Embryonic facial prominence (tissue), 1 donor: Measurements from ENCODE around the gene GOLGA6D.
A peak's percentile ranks its signal among the peaks of the same experiment; 100 is the strongest.
"Not testable (repeated sequence)": the region's sequence is repeated elsewhere in the genome, so short reads cannot be mapped to it uniquely, and the experiment has no call there.

Experiments
- DNase-seq: peaks from one replicate; pipeline ENCODE4 v3.0.0-alpha.2; 2016; ENCODE audit errors: extremely low spot score

GOLGA6D gene

DNA sequence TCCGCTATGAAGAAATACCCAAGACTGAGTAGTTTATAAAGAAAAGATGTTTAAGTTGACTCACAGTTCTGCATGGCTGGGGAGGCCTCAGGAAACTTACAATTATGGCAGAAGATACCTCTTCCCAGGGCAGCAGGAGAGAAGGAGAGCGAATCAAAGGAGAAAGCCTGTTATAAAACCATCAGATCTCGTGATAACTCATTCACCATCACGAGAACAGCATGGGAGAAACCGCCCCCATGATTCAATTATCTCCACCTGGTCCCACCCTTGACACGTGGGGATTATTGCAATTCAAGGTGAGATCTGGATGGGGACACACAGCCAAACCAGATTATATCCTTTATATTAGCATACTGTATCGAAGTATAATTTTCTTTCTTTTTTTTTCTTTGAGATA, 49.5 kb downstream of the GOLGA6D start:
- DNase-seq, result not testable (repeated sequence)

DNA sequence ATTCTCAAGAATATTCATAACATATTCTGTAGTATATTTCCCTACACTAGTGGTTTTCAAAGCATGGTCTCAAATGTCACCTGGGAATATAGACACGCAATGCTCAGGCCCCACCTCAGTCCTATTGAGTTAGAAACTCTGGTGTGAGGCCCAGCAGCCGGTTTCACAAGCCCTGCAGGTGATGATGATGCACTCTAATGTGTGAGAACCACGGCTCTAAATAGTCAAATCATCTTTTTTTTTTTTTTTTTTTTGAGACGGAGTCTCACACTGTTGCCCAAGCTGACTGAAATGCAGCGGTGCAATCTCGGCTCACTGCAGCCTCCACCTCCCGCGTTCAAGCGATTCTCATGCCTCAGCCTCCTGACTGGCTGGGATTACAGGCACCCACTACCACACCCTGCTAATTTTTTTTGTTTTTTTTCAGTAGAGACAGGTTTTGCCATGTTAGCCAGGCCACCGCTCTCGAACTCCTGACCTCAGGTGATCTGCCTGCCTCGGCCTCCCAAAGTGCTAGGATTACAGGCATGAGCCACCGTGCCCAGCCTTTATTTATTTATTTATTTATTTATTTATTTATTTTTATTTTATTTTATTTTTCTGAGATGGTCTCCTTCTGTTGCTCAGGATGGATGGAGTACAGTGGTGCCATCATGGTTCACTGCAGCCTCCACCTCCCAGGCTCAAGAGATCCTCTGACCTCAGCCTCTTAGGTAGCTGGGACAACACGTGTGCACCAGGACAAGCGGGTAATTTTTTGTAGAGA, 51.2 kb downstream of the GOLGA6D start:
- DNase-seq, result not testable (repeated sequence)

GRCh38 chr15:75335313-75335704, 52.7 kb downstream of the GOLGA6D start:
- DNase-seq, result no peak

GRCh38 chr15:75335705-75336355, 53.2 kb downstream of the GOLGA6D start, which contains the start of gene COMMD4:
Gene COMMD4, plus strand, starts transcription at chr15:75336063. Its CDS starts 27 bp downstream, at chr15:75336090.
- DNase-seq, result peak; percentile 83

GRCh38 chr15:75338661-75339240, 56.1 kb downstream of the GOLGA6D start:
- DNase-seq, result no peak

- no peak for DNase-seq
These were observed 57.1 kb downstream of the GOLGA6D start for GRCh38 chr15:75339531-75340240.

- no peak for DNase-seq
These were observed 59.6 kb downstream of the GOLGA6D start for GRCh38 chr15:75342221-75342620.

DNA sequence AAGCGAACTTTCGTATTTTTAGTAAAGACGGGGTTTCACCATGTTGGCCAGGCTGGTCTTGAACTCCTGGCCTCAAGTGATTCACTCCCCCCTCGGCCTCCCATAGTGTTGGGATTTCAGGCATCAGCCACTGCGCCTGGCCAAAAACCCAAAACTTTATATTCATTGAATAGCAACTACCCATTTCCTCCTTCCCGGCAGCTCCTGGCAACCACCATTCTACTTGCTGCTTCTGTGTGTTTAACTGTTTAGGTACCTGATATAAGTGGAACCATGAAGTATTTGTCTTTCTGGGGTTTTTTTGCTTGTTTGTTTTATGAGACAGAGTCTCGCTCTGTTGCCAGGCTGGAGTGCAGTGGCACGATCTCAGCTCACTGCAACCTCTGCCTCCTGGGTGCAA, 61.3 kb downstream of the GOLGA6D start:
- not testable (repeated sequence) for DNase-seq
